Muscle of leg (tissue), 11 donors: ENCODE measurements around the gene MAPKAPK5. TPM values are rescaled to one million over a fixed set of nuclear protein-coding genes. Genes with fewer than 3 reads are reported as not detected.
"Not testable (repeated sequence)": the region's sequence is repeated elsewhere in the genome, so short reads cannot be mapped to it uniquely, and the experiment has no call there.

ENCODE experiments used
- DNase-seq: peaks from one replicate; pipeline ENCODE4 v3.0.0; 2013
- H3K27ac ChIP-seq: one replicate; pipeline ENCODE4 v1.5.1; 2013; ENCODE audit warnings: mild to moderate bottlenecking, low read length, control low read depth
- H3K27me3 ChIP-seq: one replicate; pipeline ENCODE4 v1.6.1; 2013; ENCODE audit warnings: low read length; ENCODE audit not compliant: control insufficient read depth, insufficient read depth
- H3K36me3 ChIP-seq: one replicate; pipeline ENCODE4 v1.6.1; 2013; ENCODE audit warnings: low read length; ENCODE audit not compliant: control insufficient read depth, insufficient read depth
- H3K4me1 ChIP-seq: one replicate; pipeline ENCODE4 v1.6.1; 2013; ENCODE audit warnings: low read length; ENCODE audit not compliant: control insufficient read depth, insufficient read depth
- H3K4me3 ChIP-seq: one replicate; pipeline ENCODE4 v1.5.1; 2013; ENCODE audit warnings: low read length, control low read depth
- H3K9me3 ChIP-seq: replicated peaks from 2 replicates; pipeline ENCODE4 v1.6.1; 2013; ENCODE audit warnings: low read depth, low read length; ENCODE audit not compliant: control insufficient read depth
- whole genome bisulfite sequencing: methylation state at CpG from one replicate; pipeline ENCODE4 v1.1.5; 2013; ENCODE audit warnings: missing lambda C conversion rate; ENCODE audit not compliant: insufficient coverage; 5-methylcytosine and 5-hydroxymethylcytosine counted together
- polyA plus RNA-seq, 8 donors: library from polyadenylated mRNA; unstranded; fragments of 120-200 nt; gene quantifications; one replicate each; pipeline versions ENCODE4 v1.2.1 to v1.2.3, GENCODE V29; 2013; ENCODE audit warnings: inconsistent platforms in 1 of 8, low replicate concordance in 1 of 8; ENCODE audit not compliant: insufficient read length in 8 of 8, insufficient read depth in 1 of 8
- total RNA-seq: library from RNA; stranded (reverse); fragments of 120-200 nt; gene quantifications from one replicate; pipeline ENCODE4 v1.2.4, GENCODE V29; 2013

Gene MAPKAPK5
- total and polyA plus RNA-seq, 9 donors: 28.1 to 35.3 (median 30.0) TPM

- H3K27me3 ChIP-seq: no peaks in the 10 kb centered on the region
- no peak for DNase-seq
- no peaks in the 10 kb centered on the region for H3K9me3 ChIP-seq
- H3K27ac ChIP-seq: no peak overlapping the region
- no peak overlapping the region for H3K4me3 ChIP-seq
- H3K4me1 ChIP-seq: peaks cover 3% of the 10 kb centered on the region
- WGBS: 63% methylated on average over 3 of the region's 3 CpGs
- no peaks in the 10 kb centered on the region for H3K36me3 ChIP-seq
These were observed 15.7 kb upstream of the MAPKAPK5 start for GRCh38 chr12:111826316-111826715.

GRCh38 chr12:111826992-111827391 lies 15.0 kb upstream of the MAPKAPK5 start:
- Histone ChIP-seq H3K36me3 (no peaks in the 10 kb centered on the region), H3K27me3 (no peaks in the 10 kb centered on the region), H3K4me1 (peaks cover 3% of the 10 kb centered on the region), H3K4me3 (no peak overlapping the region), H3K9me3 (no peaks in the 10 kb centered on the region), H3K27ac (no peak overlapping the region)
- peak; percentile 53 for DNase-seq
- 40% methylated on average over 2 of the region's 2 CpGs for WGBS

GRCh38 chr12:111827907-111828306 lies 14.1 kb upstream of the MAPKAPK5 start:
- Histone ChIP-seq H3K4me1 (peaks cover 3% of the 10 kb centered on the region), H3K27me3 (no peaks in the 10 kb centered on the region), H3K27ac (no peak overlapping the region), H3K36me3 (no peaks in the 10 kb centered on the region), H3K9me3 (no peaks in the 10 kb centered on the region), H3K4me3 (no peak overlapping the region)
- no CpG with 5 or more reads among the region's 4 CpGs for WGBS
- no peak for DNase-seq

- peaks cover 3% of the 10 kb centered on the region for H3K4me1 ChIP-seq
- no peaks in the 10 kb centered on the region for H3K36me3 ChIP-seq
- no peak overlapping the region for H3K27ac ChIP-seq
- no peak overlapping the region for H3K4me3 ChIP-seq
- no peak for DNase-seq
- no peaks in the 10 kb centered on the region for H3K9me3 ChIP-seq
- 100% methylated on average over 1 of the region's 8 CpGs for WGBS
- no peaks in the 10 kb centered on the region for H3K27me3 ChIP-seq
These were observed 13.6 kb upstream of the MAPKAPK5 start for GRCh38 chr12:111828338-111828979.

GRCh38 chr12:111829635-111830034 lies 12.4 kb upstream of the MAPKAPK5 start:
- H3K27ac ChIP-seq, H3K36me3 ChIP-seq, H3K9me3 ChIP-seq, DNase-seq, H3K4me1 ChIP-seq, H3K27me3 ChIP-seq, H3K4me3 ChIP-seq: not testable (repeated sequence)
- no CpG with 5 or more reads among the region's 3 CpGs for WGBS

- not testable (repeated sequence) for H3K36me3 ChIP-seq, H3K27ac ChIP-seq, H3K27me3 ChIP-seq, H3K4me1 ChIP-seq, H3K9me3 ChIP-seq, H3K4me3 ChIP-seq, DNase-seq
- WGBS: 90% methylated on average over 19 of the region's 22 CpGs
These were observed 7.2 kb upstream of the MAPKAPK5 start for GRCh38 chr12:111834740-111835386.

- H3K36me3 ChIP-seq, H3K4me3 ChIP-seq, H3K9me3 ChIP-seq, H3K4me1 ChIP-seq, H3K27ac ChIP-seq, H3K27me3 ChIP-seq, DNase-seq: not testable (repeated sequence)
- 90% methylated on average over 21 of the region's 28 CpGs for WGBS
These were observed 6.4 kb upstream of the MAPKAPK5 start for GRCh38 chr12:111835531-111836181.

DNA sequence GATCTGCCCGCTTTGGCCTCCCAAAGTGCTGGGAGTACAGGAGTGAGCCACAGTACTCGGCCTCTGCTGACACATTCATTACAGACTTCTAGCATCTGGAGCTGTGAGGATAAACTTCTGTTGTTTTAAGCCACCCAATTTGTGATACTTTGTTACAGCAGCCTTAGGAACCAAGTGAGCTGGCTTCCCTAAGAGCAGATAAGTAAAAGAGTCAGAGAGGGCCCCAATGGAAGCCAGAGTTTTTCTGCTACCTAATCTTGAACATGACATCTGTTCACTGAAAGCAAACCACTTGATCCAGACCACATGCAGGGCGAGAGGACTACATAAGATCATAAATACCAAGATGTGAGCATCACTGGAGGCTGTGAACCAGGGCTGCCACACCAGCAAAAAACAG lies 3.7 kb upstream of the MAPKAPK5 start:
- no peak overlapping the region for H3K4me3 ChIP-seq
- H3K9me3 ChIP-seq: no peaks in the 10 kb centered on the region
- peaks cover 10% of the 10 kb centered on the region for H3K4me1 ChIP-seq
- no peak for DNase-seq
- WGBS: 50% methylated on average over 1 of the region's 3 CpGs
- H3K27me3 ChIP-seq: no peaks in the 10 kb centered on the region
- H3K36me3 ChIP-seq: peaks cover 6% of the 10 kb centered on the region
- no peak overlapping the region for H3K27ac ChIP-seq

DNA sequence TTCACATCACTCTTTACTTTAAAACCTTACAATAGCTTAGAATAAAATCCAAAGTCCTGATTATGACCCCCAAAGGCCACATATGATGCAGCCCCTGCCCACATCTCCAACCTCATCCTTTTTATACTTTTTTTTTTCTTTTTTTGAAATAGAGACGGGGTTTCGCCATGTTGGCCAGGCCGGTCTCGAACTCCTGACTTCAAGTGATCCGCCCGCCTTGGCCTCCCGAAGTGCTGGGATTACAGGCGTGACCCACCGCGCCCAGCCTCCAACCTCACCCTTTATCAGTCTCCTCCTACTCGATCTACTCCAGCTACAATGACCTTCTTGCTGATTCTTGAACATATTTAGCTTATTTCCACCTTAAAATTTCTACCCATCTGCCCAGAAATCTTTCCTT lies 1.2 kb upstream of the MAPKAPK5 start:
- H3K4me3 ChIP-seq: peak overlapping the region; percentile 96
- peaks cover 18% of the 10 kb centered on the region for H3K36me3 ChIP-seq
- H3K27ac ChIP-seq: peak overlapping the region; percentile 93
- DNase-seq: no peak
- H3K27me3 ChIP-seq: no peaks in the 10 kb centered on the region
- H3K9me3 ChIP-seq: no peaks in the 10 kb centered on the region
- peaks cover 17% of the 10 kb centered on the region for H3K4me1 ChIP-seq
- 50% methylated on average over 11 of the region's 11 CpGs for WGBS

DNA sequence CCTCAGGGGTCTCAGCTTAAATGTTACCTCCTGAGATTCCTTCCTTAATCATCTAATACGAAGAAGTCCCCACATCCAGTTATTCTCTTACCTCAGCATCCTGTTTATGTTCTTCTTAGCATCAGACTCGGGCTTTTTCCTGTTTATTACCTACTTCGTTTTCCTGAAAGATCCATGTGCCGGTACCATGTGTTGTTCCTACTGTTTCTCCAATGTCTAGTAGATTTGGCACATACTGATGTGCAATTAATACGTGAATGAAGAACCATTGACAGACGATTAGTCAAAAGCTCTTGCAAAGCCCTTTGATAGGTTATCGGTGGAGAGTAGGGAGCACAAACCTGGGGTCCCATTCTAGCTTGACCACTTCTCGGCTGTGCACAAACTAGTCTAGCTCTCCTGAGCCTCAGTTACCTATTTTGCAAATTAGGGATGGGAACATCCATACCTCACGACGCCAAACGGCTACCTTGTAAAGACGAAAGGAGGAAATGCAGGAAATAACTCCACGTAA lies 735 bp upstream of the MAPKAPK5 start:
- peak overlapping the region; percentile 93 for H3K27ac ChIP-seq
- no peak for DNase-seq
- H3K4me3 ChIP-seq: peak overlapping the region; percentile 96
- no peaks in the 10 kb centered on the region for H3K27me3 ChIP-seq
- no peaks in the 10 kb centered on the region for H3K9me3 ChIP-seq
- peaks cover 17% of the 10 kb centered on the region for H3K4me1 ChIP-seq
- peaks cover 18% of the 10 kb centered on the region for H3K36me3 ChIP-seq
- 0% methylated on average over 4 of the region's 13 CpGs for WGBS
